AG04450 (cell line): ENCODE measurements around the gene NDFIP1. TPM values are rescaled to one million over a fixed set of nuclear protein-coding genes. Genes with fewer than 3 reads are reported as not detected.

Experiments used
- CTCF ChIA-PET: fragments of 300-600, 350-600 bp; formaldehyde crosslinking; extraction: SDS; loops from one replicate; lab custom pipeline; 2022; ENCODE audit warnings: antibody characterized with exemption, inconsistent platforms; lab: Charles Lee
- POLR2A ChIA-PET: fragments of 350-600 bp; formaldehyde crosslinking; extraction: SDS; loops from one replicate; lab custom pipeline; 2021; ENCODE audit warnings: antibody characterized with exemption, inconsistent platforms; lab: Yijun Ruan, JAX
- DNase-seq: peaks from one replicate; pipeline ENCODE4 v3.0.0-alpha.2; 2011; ENCODE audit warnings: low read depth, low spot score
- H3K27ac ChIP-seq: one replicate; pipeline ENCODE4 v1.5.1; 2012; ENCODE audit warnings: low read depth, low read length, control low read depth
- H3K27me3 ChIP-seq: one replicate; pipeline ENCODE4 v1.6.0; 2012; ENCODE audit warnings: low read length; ENCODE audit not compliant: control insufficient read depth, insufficient read depth
- H3K4me3 ChIP-seq: 2 replicates; pipeline ENCODE4 v1.5.1; 2011; ENCODE audit warnings: mild to moderate bottlenecking, low read depth, low read length, control low read depth
- H3K9me3 ChIP-seq: 2 replicates; pipeline ENCODE4 v1.5.1; 2012; ENCODE audit warnings: low read length; ENCODE audit not compliant: control insufficient read depth, insufficient read depth
- CTCF ChIP-seq: IDR thresholded peaks from 2 replicates; pipeline ENCODE4 v1.5.1; 2011; ENCODE audit warnings: low read depth, low read length, control low read depth, inconsistent platforms
- polyA plus RNA-seq: library from polyadenylated mRNA; depleted of rRNA; stranded (reverse); fragments of >200 nt; gene quantifications from 2 replicates; pipeline ENCODE4 v1.2.3, GENCODE V29; 2011

NDFIP1 gene
- polyA plus RNA-seq, 1 experiment, result 31.9 TPM

- no peak for TF ChIP-seq CTCF
- Histone ChIP-seq H3K4me3 (no peak overlapping the region), H3K9me3 (no peaks in the 10 kb centered on the region), H3K27ac (no peak overlapping the region), H3K27me3 (peaks cover 2% of the 10 kb centered on the region)
- CTCF ChIA-PET, result no interaction called here
- POLR2A ChIA-PET, result no interaction called here
- DNase-seq, result no peak
Measured at GRCh38 chr5:142091012-142091411, 17.6 kb upstream of the NDFIP1 start.

- Histone ChIP-seq H3K9me3 (no peaks in the 10 kb centered on the region), H3K27me3 (no peaks in the 10 kb centered on the region), H3K4me3 (no peak overlapping the region), H3K27ac (no peak overlapping the region)
- CTCF ChIA-PET, result interaction anchor here (0.6 kb wide), 1 partner anchor 574 kb away, joined by 3 read pairs; no protein-coding TSS in a partner anchor
- TF ChIP-seq CTCF, result no peak
- POLR2A ChIA-PET, result no interaction called here
- no peak for DNase-seq
Measured at GRCh38 chr5:142091922-142092321, 16.7 kb upstream of the NDFIP1 start.

DNA sequence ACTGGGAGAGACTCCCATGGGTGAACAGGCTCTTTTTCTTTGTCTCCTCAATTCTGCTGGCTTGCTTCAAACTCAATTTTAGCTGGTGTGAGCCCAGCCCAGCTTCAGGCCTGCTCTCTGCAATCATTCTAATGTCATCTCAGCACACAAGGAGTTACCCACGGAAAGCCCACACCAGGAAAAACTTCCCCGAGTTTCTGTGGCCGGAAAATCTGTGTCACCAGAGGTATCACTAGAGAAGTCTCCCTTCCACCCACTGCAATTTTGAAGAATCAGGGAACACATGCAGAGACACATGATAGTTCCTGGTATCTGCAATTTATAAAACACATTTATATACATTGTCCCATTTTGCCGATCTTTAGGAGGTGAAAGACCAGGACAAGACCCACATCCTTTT is 13.5 kb upstream of the NDFIP1 start:
- H3K27ac ChIP-seq, result no peak overlapping the region
- no peaks in the 10 kb centered on the region for H3K27me3 ChIP-seq
- no peak for DNase-seq
- no peak overlapping the region for H3K4me3 ChIP-seq
- no peaks in the 10 kb centered on the region for H3K9me3 ChIP-seq
- ChIA-PET POLR2A (no interaction called here), CTCF (no interaction called here)
- TF ChIP-seq CTCF, result no peak

DNA sequence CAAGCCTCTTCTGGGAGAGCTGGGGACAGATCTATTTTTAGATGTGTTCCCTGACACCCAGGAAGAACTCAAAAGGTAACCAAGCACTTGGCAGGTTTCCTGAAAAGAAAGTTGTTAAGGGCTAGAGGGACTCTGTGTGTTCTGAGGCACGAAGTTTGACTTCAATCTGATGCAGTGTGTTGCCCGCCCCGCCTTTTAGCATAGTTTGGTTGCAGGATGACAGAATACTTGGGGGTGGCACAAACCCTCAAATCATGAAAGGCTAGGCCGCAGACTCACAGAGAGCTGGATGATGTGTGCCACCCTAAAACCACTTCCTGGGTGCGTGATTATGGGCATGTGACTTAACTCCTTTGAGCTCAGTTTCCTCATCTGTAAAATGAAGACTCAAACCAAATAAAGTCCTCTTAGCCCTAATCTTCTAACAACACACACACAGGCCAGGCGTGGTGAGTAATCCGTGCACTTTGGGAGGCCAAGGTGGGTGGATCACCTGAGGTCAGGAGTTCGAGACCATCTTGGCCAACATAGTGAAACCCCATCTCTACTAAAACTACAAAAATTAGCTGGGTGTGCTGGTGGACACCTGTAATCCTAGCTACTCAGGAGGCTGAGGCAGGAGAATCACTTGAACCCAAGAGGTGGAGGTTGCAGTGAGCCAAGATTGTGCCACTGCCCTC is 12.8 kb upstream of the NDFIP1 start:
- CTCF ChIA-PET, result no interaction called here

GRCh38 chr5:142096382-142096781 is 12.2 kb upstream of the NDFIP1 start:
- no peak for TF ChIP-seq CTCF
- Histone ChIP-seq H3K27ac (no peak overlapping the region), H3K4me3 (no peak overlapping the region), H3K9me3 (no peaks in the 10 kb centered on the region), H3K27me3 (no peaks in the 10 kb centered on the region)
- POLR2A ChIA-PET, result no interaction called here
- DNase-seq, result no peak
- CTCF ChIA-PET, result no interaction called here

More for the DNA sequence above, 12.8 kb upstream of the NDFIP1 start:
- no peak for DNase-seq
- Histone ChIP-seq H3K27ac (no peak overlapping the region), H3K27me3 (no peaks in the 10 kb centered on the region), H3K4me3 (no peak overlapping the region), H3K9me3 (no peaks in the 10 kb centered on the region)
- POLR2A ChIA-PET, result no interaction called here
- no peak for TF ChIP-seq CTCF
